ENCODE results near the gene CR2.
"Not testable (repeated sequence)": the region's sequence is repeated elsewhere in the genome, so short reads cannot be mapped to it uniquely, and the experiment has no call there.

CR2 gene

DNA sequence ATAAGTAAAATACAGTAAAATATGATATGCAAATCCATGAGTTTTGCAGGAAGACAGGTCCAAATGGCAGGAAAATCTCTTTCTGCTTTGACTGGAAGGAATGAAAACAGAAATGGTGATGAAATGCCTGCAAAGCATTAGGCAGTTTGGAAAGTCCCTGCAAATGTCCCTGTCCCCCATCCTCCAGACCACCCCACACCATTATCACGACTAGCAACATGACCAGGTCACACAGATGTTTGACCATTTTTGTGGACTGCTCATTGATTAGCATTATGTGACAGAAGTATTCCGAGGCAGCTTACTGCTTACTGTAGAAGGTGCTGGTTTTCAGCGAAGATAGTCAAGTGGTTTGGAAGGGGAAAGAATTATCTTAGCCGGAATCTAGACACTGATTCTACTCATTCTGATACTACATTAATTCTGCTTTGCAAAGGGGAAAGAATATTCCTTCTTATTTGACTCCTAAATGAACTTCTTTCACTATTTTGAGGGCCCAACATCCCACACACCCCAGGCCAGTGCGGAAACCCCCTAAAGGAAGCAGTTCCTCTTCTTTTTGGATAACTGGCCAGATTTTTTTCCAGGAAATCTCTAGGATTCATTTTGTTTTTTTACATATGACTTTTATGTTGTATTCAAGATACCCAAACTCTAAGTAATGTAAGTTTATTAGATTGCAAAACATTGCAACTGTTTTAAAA lies 9.5 kb upstream of the CR2 start:
- DNase-seq (ENCODE audit: low read depth in 2 of 3, low spot score in 2 of 3), result no peak

DNA sequence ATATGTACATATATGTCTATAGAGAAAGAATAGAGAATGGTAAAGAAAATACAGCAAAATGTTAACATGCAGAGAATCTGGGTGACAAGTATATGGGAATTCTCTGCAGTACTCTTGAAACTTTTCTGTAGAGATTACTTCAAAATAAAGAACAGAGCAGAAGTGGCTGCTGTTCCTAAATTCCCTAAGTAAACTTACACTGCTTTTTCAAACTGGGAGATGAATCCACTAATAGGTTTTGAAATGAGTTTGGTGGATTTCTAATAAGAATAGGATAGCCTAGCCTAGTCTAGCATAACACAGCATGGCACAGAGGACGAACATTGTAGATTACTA lies 450 bp upstream of the CR2 start:
- no peak for DNase-seq (ENCODE audit: low read depth in 2 of 3, low spot score in 2 of 3)

DNA sequence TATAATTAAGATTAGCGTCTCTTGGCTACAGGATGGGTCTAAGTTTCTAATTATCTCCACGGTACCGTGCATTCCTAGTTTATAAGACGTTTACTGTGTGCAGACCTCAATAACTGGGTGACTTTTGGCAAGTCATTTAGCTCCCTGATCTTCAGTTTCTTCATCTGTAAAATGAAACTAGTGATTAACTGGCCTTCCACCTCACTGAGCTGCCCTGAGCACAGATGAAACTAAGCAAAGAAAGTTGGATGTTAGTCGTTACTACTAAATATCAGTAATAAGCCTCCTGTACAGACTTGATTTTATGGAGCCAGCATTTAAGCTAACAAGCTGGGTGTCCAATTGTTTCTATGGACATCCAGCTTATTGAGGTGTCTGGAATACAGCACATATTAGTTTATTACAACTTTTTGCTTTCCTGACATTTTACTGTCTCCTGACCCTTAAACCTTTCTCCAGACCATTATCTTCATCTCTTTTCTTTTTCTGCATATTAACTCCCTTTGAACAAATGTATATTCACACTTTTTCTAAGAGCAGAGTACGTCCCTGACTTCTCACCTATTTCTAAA lies 1.1 kb downstream of the CR2 start:
- no peak for DNase-seq (ENCODE audit: low read depth in 2 of 3, low spot score in 2 of 3)

DNA sequence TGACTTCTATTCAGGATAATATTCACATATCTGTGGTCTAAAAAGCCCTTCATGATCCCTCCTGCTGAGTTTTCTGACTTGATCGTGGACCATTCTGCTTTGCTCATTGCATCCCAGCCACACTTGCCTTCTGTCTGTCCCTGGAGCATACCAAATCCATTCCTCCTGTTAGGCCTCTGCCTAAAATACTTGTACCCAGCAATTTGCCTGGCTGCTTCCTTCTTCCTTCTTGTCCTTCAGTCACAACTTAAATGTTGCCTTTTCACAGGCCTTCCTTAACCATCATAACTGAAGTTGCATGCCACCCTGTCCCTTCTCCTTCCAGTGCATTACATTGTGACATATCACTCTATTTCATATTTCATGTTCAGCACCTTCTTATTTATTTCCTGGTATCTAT lies 4.3 kb downstream of the CR2 start:
- DNase-seq (ENCODE audit: low read depth in 2 of 3, low spot score in 2 of 3), result no peak

DNA sequence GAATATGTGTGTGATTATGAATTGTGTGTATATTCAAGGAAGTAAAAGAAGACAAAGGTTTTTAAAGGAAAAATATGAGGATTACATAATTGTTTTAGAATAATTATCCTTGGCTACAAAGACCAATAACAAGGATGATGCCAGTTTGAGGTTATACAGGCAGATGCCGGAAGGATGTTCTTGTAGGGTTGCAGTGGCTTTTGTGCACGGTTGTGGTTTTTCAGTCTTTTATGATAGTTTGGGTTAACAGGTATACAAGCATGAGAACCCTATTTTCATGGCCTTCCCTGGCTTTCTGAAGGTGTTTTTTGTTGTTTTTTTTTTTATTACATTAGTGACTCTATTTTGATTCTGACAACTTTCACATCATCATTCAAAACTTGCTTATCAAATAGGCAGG lies 4.9 kb downstream of the CR2 start:
- no peak for DNase-seq (ENCODE audit: low read depth in 2 of 3, low spot score in 2 of 3)

DNA sequence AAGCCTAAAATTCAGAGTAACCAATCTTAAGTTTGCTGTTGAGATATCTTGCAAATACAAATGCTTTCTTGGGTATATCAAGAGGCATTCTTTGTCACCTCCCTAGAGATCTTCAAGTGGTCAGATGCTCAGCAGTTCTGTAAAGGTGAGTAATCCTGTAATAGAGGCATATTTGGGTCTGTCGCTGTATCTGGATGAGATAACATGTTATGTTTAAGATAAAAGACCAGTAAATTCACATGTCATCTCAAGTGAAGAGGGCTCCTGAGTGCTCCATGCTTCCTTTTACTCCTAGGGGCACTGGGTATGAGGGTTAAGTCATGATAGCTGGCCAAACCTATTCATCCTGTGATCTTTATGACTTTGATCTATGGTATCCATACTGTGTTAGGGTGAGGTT lies 7.5 kb downstream of the CR2 start:
- no peak for DNase-seq (ENCODE audit: low read depth in 2 of 3, low spot score in 2 of 3)

DNA sequence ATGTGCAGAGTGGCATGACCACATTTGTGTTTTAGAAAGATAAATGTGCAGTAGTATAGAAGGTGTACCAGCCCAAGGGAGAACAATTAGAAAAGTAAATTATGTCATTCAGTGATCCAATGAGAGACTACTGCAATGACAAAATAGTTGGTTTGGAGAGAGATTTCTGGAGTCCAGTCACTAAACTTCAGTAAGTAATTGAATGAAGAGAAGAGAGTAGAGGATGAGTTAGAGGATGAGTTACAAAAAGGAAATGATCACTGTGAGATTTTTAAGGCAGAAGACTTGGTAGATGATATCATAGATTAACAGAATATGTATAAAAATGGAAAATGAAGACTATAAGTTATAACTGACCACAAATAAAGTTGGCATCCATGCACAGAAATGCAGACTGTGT lies 8.4 kb downstream of the CR2 start:
- no peak for DNase-seq (ENCODE audit: low read depth in 2 of 3, low spot score in 2 of 3)

DNA sequence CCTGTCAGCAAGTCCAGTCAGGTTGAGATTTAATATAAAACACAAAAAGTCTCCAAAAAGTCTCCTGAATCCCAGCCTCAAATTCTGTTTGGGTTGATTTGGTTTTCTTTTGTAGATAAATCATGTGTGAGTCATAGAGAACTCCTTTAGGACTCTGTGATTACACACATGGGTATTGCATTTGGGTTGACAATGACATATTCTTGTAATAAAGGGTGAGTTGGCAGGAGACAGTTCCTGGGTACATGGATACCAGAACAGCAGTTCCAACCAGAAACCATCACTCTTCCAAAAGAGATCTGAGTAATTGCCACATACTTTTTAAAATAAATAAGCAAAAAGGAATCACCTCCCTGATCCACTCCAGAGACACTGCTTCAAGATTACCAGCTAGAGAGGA lies 8.9 kb downstream of the CR2 start:
- DNase-seq (ENCODE audit: low read depth in 2 of 3, low spot score in 2 of 3), result no peak

DNA sequence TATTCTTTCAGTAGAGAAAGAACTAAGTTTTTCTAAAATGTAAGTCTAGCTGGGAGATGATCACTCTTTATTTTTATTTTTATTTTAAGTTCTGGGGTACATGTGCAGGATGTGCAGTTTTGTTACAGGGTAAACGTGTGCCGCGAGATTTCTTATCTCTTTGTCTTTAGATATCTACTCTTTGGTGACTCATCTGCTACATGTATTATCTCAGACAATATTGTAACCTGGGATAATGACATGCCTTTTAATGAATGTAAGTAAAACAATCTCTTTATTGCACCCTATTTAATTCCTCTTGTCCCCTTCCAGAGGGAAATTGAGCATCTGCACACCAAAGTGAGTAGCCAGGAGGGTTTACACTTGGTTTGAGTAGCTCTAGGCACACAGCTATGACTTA lies 9.4 kb downstream of the CR2 start:
- no peak for DNase-seq (ENCODE audit: low read depth in 2 of 3, low spot score in 2 of 3)

DNA sequence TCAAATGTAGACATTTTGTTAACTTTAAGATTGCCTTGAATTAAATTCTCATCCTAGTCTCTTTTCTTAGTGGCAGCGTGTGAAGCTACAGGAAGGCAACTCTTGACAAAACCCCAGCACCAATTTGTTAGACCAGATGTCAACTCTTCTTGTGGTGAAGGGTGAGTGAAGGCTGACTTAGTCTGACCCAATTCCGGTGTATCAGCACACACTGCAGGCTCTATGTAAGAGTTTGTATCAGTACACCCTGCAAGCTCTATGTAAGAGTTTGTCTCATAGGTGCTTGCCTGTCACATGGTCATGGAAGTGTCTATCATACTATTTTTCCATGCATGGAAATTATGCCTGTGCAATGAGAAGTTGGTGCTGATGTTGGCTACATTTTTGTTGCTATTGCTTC lies 16.8 kb downstream of the CR2 start:
- DNase-seq (ENCODE audit: low read depth in 2 of 3, low spot score in 2 of 3), result no peak

DNA sequence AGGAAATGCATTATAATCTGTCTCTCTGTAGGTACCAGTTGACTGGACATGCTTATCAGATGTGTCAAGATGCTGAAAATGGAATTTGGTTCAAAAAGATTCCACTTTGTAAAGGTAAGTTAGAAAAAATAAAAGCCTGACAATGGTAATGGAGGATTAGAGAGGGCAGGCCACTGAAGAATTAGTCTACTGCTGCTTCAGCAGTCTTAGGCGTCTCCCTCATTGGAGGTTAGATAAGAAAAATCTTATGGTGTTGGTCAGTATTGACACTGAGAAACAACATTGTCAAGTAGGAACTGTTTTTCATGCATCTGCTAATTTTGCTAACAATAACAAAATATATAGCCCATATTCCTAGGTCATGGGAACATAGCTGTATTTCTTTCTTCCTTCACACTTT lies 20.1 kb downstream of the CR2 start:
- DNase-seq (ENCODE audit: low read depth in 2 of 3, low spot score in 2 of 3), result no peak

DNA sequence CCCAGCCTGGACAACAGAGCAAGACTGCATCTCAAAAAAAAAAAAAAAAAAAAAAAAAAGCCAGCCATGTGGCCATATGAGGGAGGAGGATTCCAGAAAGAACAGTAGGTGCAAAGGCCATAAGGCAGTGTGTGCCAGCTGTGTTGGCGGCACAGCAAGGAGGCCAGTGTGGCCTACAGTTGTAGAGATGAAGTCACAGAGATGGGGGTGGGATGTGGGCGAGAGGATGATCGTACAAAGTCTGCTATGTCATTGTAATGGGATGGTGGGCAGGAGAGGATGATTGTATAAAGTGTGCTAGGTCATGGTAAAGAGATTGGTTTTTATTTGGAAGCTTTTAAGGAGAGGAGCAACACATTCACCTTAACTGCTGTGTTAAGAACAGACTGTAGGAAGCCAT lies 32.1 kb downstream of the CR2 start:
- no peak for DNase-seq (ENCODE audit: low read depth in 2 of 3, low spot score in 2 of 3)

DNA sequence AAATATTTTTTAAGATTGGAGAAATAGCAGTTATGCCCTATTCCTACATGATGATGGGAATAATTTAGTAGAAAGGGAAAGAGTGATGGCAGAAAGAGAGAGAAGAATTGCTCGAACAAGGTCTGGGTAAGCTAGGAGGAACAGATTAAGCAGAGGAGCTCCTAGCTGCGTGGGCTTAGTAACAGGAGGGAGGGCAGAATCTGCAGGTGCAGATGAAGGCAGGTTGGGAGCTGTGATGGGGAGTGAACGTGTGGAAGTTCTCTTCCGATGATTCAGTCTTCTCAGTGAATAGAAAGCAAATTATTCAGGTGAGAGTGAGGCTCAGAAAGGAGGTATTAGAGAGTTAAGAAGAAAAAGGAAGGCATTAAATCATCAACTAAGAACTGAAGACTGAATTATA lies 33.5 kb downstream of the CR2 start:
- DNase-seq (ENCODE audit: low read depth in 2 of 3, low spot score in 2 of 3), result no peak

DNA sequence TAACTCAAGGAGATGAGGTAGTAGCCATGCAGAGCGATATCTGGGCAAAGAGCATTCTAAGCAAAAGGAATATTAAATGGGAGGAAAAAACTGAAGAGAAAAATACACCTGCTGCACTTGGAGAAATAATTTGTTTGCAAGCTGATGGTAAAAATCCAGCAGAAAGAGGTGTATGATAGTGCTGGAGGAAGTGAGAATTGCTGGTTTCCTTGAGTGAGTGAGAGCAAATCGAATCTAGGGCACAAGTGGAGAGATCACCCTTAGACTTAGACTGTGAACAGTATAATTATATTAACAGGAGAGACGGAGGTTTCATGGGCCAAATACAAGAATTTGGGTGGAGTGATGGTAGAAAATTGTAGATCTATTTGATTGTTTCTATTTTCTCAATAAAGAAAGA lies 39.1 kb downstream of the CR2 start:
- DNase-seq (ENCODE audit: low read depth in 2 of 3, low spot score in 2 of 3), result no peak

DNA sequence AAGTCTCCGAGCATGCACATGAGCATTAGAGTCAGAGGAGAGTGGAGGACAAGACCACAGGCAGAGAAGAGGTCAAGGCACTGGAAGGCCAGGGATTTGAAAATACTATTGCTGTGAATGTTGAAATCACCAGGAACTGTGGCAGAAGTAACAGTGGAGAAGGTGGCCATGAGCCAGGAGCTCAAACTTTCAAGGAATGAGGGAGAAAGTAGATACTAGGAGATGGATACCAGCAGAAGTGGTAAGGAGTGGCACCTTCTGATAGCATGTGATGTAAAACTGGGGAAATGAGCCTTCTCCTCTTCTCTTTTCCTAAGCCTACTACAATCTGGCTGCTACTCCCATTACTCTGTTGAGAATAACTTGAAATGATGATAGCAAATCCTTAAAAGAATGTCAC lies 40.0 kb downstream of the CR2 start:
- DNase-seq (ENCODE audit: low read depth in 2 of 3, low spot score in 2 of 3), result no peak

DNA sequence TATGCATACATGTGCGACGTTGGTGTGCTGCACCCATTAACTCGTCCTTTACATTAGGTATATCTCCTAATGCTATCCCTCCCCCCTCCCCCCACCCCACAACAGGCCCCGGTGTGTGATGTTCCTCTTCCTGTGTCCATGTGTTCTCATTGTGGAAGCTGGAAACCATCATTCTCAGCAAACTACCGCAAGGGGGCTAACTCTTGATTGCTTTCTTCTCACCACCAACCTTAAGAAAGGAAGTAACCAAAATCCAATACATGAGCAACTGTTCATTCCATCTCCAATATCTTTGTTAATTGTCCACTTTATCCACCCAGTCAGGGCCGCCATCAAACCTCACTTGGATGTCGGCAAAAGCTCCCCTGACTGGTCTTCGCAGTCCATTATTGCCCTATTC lies 41.2 kb downstream of the CR2 start:
- not testable (repeated sequence) for DNase-seq (ENCODE audit: low read depth in 2 of 3, low spot score in 2 of 3)

DNA sequence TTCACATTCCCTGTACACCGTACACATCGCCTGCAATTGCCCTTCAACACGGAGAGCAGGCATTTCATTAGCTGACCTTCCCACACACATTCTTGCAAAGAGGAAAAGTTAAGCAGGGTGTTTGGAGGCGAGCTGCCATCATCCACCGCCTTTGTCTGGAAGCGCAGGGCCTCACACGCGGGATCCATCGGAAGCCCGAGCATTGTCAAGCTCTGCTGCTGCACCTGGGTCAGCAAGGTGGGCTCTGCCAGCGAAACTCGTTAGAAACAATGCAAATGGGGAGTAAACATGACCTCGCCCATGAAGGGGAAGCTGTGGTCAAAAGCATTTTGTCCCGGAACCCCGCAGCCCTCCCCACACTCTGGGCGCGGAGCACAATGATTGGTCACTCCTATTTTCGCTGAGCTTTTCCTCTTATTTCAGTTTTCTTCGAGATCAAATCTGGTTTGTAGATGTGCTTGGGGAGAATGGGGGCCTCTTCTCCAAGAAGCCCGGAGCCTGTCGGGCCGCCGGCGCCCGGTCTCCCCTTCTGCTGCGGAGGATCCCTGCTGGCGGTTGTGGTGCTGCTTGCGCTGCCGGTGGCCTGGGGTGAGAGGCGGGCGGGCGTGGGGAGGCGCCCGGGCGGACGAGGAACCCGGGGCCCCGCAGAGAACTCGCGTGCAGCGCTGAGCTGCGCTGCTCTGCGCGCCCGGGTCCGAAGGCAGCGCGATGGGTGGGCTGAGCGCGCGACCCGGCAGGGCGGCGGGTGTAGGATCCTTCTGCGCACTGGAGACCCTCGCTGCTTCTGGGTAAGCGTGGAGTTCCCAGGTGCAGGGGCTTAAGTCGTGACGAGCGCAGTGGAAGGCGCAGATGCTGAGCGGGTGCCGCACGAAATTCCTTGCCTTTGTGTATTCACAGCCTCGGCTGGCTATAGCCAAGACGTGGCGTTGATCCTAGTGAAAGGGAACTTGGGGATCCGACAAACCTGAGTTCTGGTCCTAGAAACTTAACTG lies 42.0 kb downstream of the CR2 start, which contains the start of gene CR1:
Gene CR1 (plus strand): TSS at position 357 of the 992 bp plus-strand sequence. CDS start 111 bp downstream, at position 468.
- peak; percentile 3 to 6 (median 3) for DNase-seq (ENCODE audit: low read depth in 2 of 3, low spot score in 2 of 3)

DNA sequence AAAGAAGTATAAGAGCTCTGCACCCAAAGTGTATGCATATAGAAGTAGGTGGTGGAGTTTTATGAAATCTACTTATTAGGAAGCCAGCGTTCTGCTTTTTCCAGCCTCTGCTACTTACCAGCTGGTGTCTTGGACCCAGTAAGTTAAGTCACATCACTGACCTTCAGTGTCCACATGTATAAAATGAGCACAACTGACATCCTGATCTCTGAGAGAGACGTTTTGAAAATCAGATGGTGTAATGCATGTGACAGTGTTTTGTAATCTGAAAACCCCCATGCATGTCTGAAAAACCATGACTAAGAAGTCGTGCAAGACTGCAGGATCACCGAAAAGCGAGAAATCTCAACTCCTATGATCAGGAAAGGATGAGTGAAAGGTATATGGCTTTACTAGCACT lies 43.8 kb downstream of the CR2 start:
- no peak for DNase-seq (ENCODE audit: low read depth in 2 of 3, low spot score in 2 of 3)

DNA sequence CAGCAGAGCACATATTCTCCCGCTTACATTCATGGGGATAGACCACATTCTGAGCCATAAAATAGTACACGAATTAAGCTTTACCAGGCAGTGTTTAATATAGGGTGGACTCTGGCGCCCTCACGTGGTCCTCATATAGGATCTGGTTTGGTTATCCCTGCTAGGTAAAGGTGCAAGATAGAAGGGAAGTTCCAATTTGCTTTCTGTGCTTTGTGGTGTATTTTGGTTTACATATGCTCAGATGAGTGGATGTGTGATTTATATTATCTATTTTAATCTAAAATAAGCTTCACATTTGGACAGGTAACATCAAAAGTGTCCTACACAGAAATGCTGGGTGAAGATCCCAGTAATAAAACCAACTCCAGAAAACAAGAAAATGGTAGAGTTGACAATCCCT lies 45.4 kb downstream of the CR2 start:
- DNase-seq (ENCODE audit: low read depth in 2 of 3, low spot score in 2 of 3), result peak; percentile 9 to 16 (median 16)

DNA sequence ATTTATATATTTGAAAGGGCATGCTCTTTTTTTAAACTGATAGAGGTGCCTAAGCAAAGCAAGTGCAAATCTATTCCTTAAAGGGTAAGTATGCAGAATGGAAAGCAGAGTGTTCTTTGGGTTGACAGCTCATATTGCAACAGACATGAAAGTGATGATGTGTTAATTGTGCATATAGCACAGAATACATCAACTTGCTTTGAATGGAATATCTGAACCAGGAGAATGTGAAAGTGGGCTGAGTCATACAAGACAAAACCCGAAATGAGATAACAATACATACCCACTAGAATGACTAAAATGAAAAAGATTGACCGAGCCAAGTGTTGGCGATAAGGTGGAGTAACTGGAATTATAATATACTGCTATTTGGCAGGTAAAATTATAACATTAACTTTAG lies 46.2 kb downstream of the CR2 start:
- no peak for DNase-seq (ENCODE audit: low read depth in 2 of 3, low spot score in 2 of 3)

DNA sequence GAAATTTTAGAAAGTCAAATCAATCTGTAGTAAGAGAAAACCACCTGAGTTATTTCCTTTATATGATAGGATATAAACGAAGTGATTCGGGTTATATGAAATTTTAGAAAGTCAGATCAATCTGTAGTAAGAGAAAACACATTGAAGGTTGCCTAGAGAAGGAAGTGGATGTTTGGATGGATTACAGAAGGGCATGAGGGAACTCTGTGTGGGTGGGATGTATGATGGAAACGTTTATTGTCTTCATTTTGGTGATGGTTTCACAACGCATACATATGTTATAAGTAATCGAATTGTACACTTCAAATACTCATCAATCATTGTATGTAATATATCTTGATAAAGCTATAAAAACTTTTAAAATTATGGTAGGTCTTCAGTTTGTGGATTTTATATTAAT lies 46.9 kb downstream of the CR2 start:
- DNase-seq (ENCODE audit: low read depth in 2 of 3, low spot score in 2 of 3), result no peak

DNA sequence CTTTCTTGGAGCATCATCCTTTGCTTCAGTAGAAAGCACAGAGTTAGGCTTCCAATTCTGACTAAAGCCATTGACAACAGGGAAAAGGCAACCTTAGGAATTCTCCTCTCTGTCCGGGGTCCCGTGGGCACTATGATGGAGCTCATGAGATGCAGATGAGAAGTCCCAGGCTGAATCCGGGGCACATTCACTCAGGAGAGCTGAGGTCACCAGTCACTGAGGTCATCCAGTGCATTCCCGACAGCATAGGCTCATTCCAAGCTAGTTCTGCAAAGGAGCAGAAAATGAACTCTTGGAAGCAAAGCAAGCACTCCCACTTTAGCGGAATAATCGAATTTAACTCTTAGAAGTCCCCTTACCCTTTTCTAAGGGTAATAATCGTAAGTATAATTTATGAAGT lies 48.6 kb downstream of the CR2 start:
- DNase-seq (ENCODE audit: low read depth in 2 of 3, low spot score in 2 of 3), result no peak

Data from activated CD8-positive, alpha-beta memory T cell treated with anti-CD3 and anti-CD28 coated beads for 48 hours (primary cell).